Activated naive CD8-positive, alpha-beta T cell treated with anti-CD3 and anti-CD28 coated beads, Interleukin-2, amount 10 ng/mL, durations not matched to agents 7 days and 5 days (primary cell): ENCODE data around the gene TAGAP. TPM values are rescaled to one million over a fixed set of nuclear protein-coding genes. Genes with fewer than 3 reads are reported as not detected.
"Not testable (repeated sequence)": the region's sequence is repeated elsewhere in the genome, so short reads cannot be mapped to it uniquely, and the experiment has no call there.

ENCODE experiments used
- ATAC-seq: fragments of 150-1000 bp; cut with Tn5 transposase; one replicate; pipeline ENCODE4 v1.10.0; 2021; ENCODE audit warnings: low read depth, moderate library complexity
- POLR2A ChIA-PET: fragments of 350-600 bp; sonication (Branson Sonifier 250); formaldehyde crosslinking; loops from one replicate; lab custom pipeline; 2021; ENCODE audit warnings: antibody characterized with exemption; lab: Charles Lee
- DNase-seq: peaks from one replicate; pipeline ENCODE4 v3.0.0; 2021
- H3K27ac Mint-ChIP-seq: one replicate; pipeline ENCODE4 v1.8.0; 2022; ENCODE audit warnings: mild to moderate bottlenecking, mixed read lengths
- H3K27me3 Mint-ChIP-seq: one replicate; pipeline ENCODE4 v1.8.0; 2022; ENCODE audit warnings: mild to moderate bottlenecking, moderate library complexity, mixed read lengths
- H3K36me3 Mint-ChIP-seq: one replicate; pipeline ENCODE4 v1.8.0; 2021; ENCODE audit warnings: mild to moderate bottlenecking, mixed read lengths
- H3K4me1 Mint-ChIP-seq: one replicate; pipeline ENCODE4 v1.8.0; 2021; ENCODE audit warnings: mixed read lengths
- H3K4me3 Mint-ChIP-seq: one replicate; pipeline ENCODE4 v1.8.0; 2022; ENCODE audit warnings: mild to moderate bottlenecking, moderate library complexity, mixed read lengths
- H3K9me3 Mint-ChIP-seq: one replicate; pipeline ENCODE4 v1.8.0; 2021; ENCODE audit warnings: mixed read lengths
- total RNA-seq, 2 experiments: library from RNA; stranded (reverse); gene quantifications; one replicate each; pipeline ENCODE4 v1.2.3, GENCODE V29; 2021

TAGAP gene
- total RNA-seq, 2 experiments from 2014 or later: 106 to 112 TPM

GRCh38 chr6:159038318-159038717 lies 6.5 kb downstream of the TAGAP start:
- H3K27me3 Mint-ChIP-seq, H3K9me3 Mint-ChIP-seq, ATAC-seq, DNase-seq, H3K4me3 Mint-ChIP-seq, H3K27ac Mint-ChIP-seq: not testable (repeated sequence)
- peaks cover 67% of the 10 kb centered on the region for H3K36me3 Mint-ChIP-seq
- H3K4me1 Mint-ChIP-seq: peaks cover 52% of the 10 kb centered on the region
- POLR2A ChIA-PET: interaction anchor here (0.6 to 9.5 kb wide), 2 partner anchors 67 to 546 kb away, joined by 3 to 245 read pairs; no protein-coding TSS in a partner anchor

- no peaks in the 10 kb centered on the region for H3K9me3 Mint-ChIP-seq
- peaks cover 62% of the 10 kb centered on the region for H3K36me3 Mint-ChIP-seq
- peak overlapping the region; percentile 70 for H3K27ac Mint-ChIP-seq
- POLR2A ChIA-PET: interaction anchor here (0.6 to 9.5 kb wide), 2 partner anchors 16 to 67 kb away, joined by 3 to 245 read pairs; no protein-coding TSS in a partner anchor
- peaks cover 47% of the 10 kb centered on the region for H3K4me1 Mint-ChIP-seq
- no peak for DNase-seq
- H3K4me3 Mint-ChIP-seq: no peak overlapping the region
- H3K27me3 Mint-ChIP-seq: no peaks in the 10 kb centered on the region
- no peak for ATAC-seq
Observed at GRCh38 chr6:159037756-159038290, 7.0 kb downstream of the TAGAP start.

GRCh38 chr6:159036673-159037072 lies 8.1 kb downstream of the TAGAP start:
- Mint-ChIP-seq H3K4me3 (no peak overlapping the region), H3K36me3 (peaks cover 53% of the 10 kb centered on the region), H3K27ac (peak overlapping the region; percentile 51), H3K27me3 (no peaks in the 10 kb centered on the region), H3K4me1 (peaks cover 40% of the 10 kb centered on the region), H3K9me3 (no peaks in the 10 kb centered on the region)
- POLR2A ChIA-PET: interaction anchor here (1.0 to 2.0 kb wide), 2 partner anchors 28 to 71 kb away, joined by 3 to 6 read pairs; no protein-coding TSS in a partner anchor
- no peak for DNase-seq
- ATAC-seq: no peak

GRCh38 chr6:159035891-159036290 lies 8.9 kb downstream of the TAGAP start:
- Mint-ChIP-seq H3K27me3 (no peaks in the 10 kb centered on the region), H3K4me3 (no peak overlapping the region), H3K36me3 (peaks cover 46% of the 10 kb centered on the region), H3K27ac (no peak overlapping the region), H3K9me3 (no peaks in the 10 kb centered on the region), H3K4me1 (peaks cover 34% of the 10 kb centered on the region)
- DNase-seq (no peak), ATAC-seq (no peak)
- POLR2A ChIA-PET: interaction anchor here (0.8 to 2.0 kb wide), 5 partner anchors 9 to 72 kb away, joined by 3 to 6 read pairs (median 3); partner anchors contain the start of gene TAGAP

GRCh38 chr6:159033160-159034049 lies 11.4 kb downstream of the TAGAP start:
- DNase-seq (no peak), ATAC-seq (peak; percentile 17)
- peaks cover 13% of the 10 kb centered on the region for H3K4me1 Mint-ChIP-seq
- no peak overlapping the region for H3K4me3 Mint-ChIP-seq
- no peaks in the 10 kb centered on the region for H3K27me3 Mint-ChIP-seq
- H3K27ac Mint-ChIP-seq: no peak overlapping the region
- peaks cover 25% of the 10 kb centered on the region for H3K36me3 Mint-ChIP-seq
- POLR2A ChIA-PET: interaction anchor here (1.2 kb wide), 1 partner anchor 15 kb away, joined by 3 read pairs; no protein-coding TSS in a partner anchor
- no peaks in the 10 kb centered on the region for H3K9me3 Mint-ChIP-seq

- peaks cover 1% of the 10 kb centered on the region for H3K9me3 Mint-ChIP-seq
- H3K4me1 Mint-ChIP-seq: peaks cover 8% of the 10 kb centered on the region
- peaks cover 17% of the 10 kb centered on the region for H3K36me3 Mint-ChIP-seq
- no peaks in the 10 kb centered on the region for H3K27me3 Mint-ChIP-seq
- POLR2A ChIA-PET: no interaction called here
- ATAC-seq: no peak
- no peak for DNase-seq
- no peak overlapping the region for H3K4me3 Mint-ChIP-seq
- H3K27ac Mint-ChIP-seq: no peak overlapping the region
Observed at GRCh38 chr6:159031846-159032245, 12.9 kb downstream of the TAGAP start.

GRCh38 chr6:159030168-159030567 lies 14.6 kb downstream of the TAGAP start:
- no peak for ATAC-seq
- Mint-ChIP-seq H3K4me3 (no peak overlapping the region), H3K4me1 (peaks cover 2% of the 10 kb centered on the region), H3K27me3 (no peaks in the 10 kb centered on the region), H3K9me3 (peaks cover 10% of the 10 kb centered on the region), H3K27ac (no peak overlapping the region), H3K36me3 (peaks cover 15% of the 10 kb centered on the region)
- POLR2A ChIA-PET: no interaction called here
- no peak for DNase-seq

- H3K4me1 Mint-ChIP-seq, H3K27me3 Mint-ChIP-seq, DNase-seq, H3K4me3 Mint-ChIP-seq, H3K27ac Mint-ChIP-seq, ATAC-seq: not testable (repeated sequence)
- Mint-ChIP-seq H3K9me3 (peaks cover 25% of the 10 kb centered on the region), H3K36me3 (peaks cover 27% of the 10 kb centered on the region)
- POLR2A ChIA-PET: interaction anchor here (0.6 kb wide), 1 partner anchor 174 kb away, joined by 3 read pairs; no protein-coding TSS in a partner anchor
Observed at GRCh38 chr6:159025224-159025623, 19.6 kb downstream of the TAGAP start.

- H3K27ac Mint-ChIP-seq: no peak overlapping the region
- no peak for DNase-seq
- H3K9me3 Mint-ChIP-seq: peaks cover 25% of the 10 kb centered on the region
- ATAC-seq: no peak
- peaks cover 28% of the 10 kb centered on the region for H3K36me3 Mint-ChIP-seq
- no peak overlapping the region for H3K4me3 Mint-ChIP-seq
- no peaks in the 10 kb centered on the region for H3K27me3 Mint-ChIP-seq
- POLR2A ChIA-PET: no interaction called here
- peaks cover 7% of the 10 kb centered on the region for H3K4me1 Mint-ChIP-seq
Observed at GRCh38 chr6:159023893-159024292, 20.9 kb downstream of the TAGAP start.

- no peak overlapping the region for H3K4me3 Mint-ChIP-seq
- peaks cover 22% of the 10 kb centered on the region for H3K4me1 Mint-ChIP-seq
- no peaks in the 10 kb centered on the region for H3K27me3 Mint-ChIP-seq
- no peak overlapping the region for H3K27ac Mint-ChIP-seq
- POLR2A ChIA-PET: interaction anchor here (0.7 kb wide), 1 partner anchor 24 kb away, joined by 3 read pairs; no protein-coding TSS in a partner anchor
- peaks cover 17% of the 10 kb centered on the region for H3K36me3 Mint-ChIP-seq
- no peak for ATAC-seq
- DNase-seq: no peak
- H3K9me3 Mint-ChIP-seq: peaks cover 13% of the 10 kb centered on the region
Observed at GRCh38 chr6:159020011-159020410, 24.8 kb downstream of the TAGAP start.

GRCh38 chr6:159017757-159018559 lies 26.8 kb downstream of the TAGAP start:
- H3K4me1 Mint-ChIP-seq: peaks cover 28% of the 10 kb centered on the region
- DNase-seq (no peak), ATAC-seq (peak; percentile 59)
- H3K9me3 Mint-ChIP-seq: peaks cover 1% of the 10 kb centered on the region
- peak overlapping the region; percentile 61 for H3K27ac Mint-ChIP-seq
- no peak overlapping the region for H3K4me3 Mint-ChIP-seq
- peaks cover 7% of the 10 kb centered on the region for H3K36me3 Mint-ChIP-seq
- POLR2A ChIA-PET: interaction anchor here (0.5 to 1.2 kb wide), 8 partner anchors 16 to 771 kb away, joined by 3 to 6 read pairs (median 4); no protein-coding TSS in a partner anchor
- H3K27me3 Mint-ChIP-seq: no peaks in the 10 kb centered on the region

- H3K9me3 Mint-ChIP-seq: no peaks in the 10 kb centered on the region
- H3K4me1 Mint-ChIP-seq: peaks cover 29% of the 10 kb centered on the region
- no peak for DNase-seq
- no peaks in the 10 kb centered on the region for H3K27me3 Mint-ChIP-seq
- no peak for ATAC-seq
- no peak overlapping the region for H3K4me3 Mint-ChIP-seq
- H3K36me3 Mint-ChIP-seq: peaks cover 3% of the 10 kb centered on the region
- H3K27ac Mint-ChIP-seq: no peak overlapping the region
- POLR2A ChIA-PET: interaction anchor here (1.2 kb wide), 1 partner anchor 30 kb away, joined by 3 read pairs; the partner anchor contains the start of gene TAGAP
Observed at GRCh38 chr6:159014406-159014805, 30.4 kb downstream of the TAGAP start.
